Measurements from ENCODE around the gene CCDC188.
A peak's percentile ranks its signal among the peaks of the same experiment; 100 is the strongest.

Gene CCDC188

GRCh38 chr22:20125201-20126174 lies 25.4 kb downstream of the CCDC188 start:
- peaks cover 22% of the 10 kb centered on the region for H3K79me1 ChIP-seq (ENCODE audit: low read depth, low read length)

GRCh38 chr22:20124083-20124787 lies 26.6 kb downstream of the CCDC188 start:
- Histone ChIP-seq H3K23ac (ENCODE audit: low read depth, low read length, poor library complexity) (peak overlapping the region; percentile 92), H3K27me3 (ENCODE audit: control insufficient read depth in 3 of 3, insufficient read depth in 3 of 3, low read depth in 1 of 3, low read length in 3 of 3) (peaks cover 0 to 1% (median 0%) of the 10 kb centered on the region in 3 experiments), H3K4me1 (ENCODE audit: control insufficient read depth in 2 of 2, insufficient read depth in 1 of 2, low read depth in 1 of 2, low read length in 2 of 2) (peaks cover 4 to 5% of the 10 kb centered on the region in 2 donors), H3K9me3 (replicated peaks in 1 of 2; ENCODE audit: control insufficient read depth in 2 of 2, insufficient read depth in 1 of 2, low read depth in 1 of 2, low read length in 2 of 2) (peaks cover 0 to 2% of the 10 kb centered on the region in 2 donors), H4K8ac (ENCODE audit: low read depth, low read length) (no peak overlapping the region), H3K14ac (ENCODE audit: low read length) (no peak overlapping the region), H4K91ac (ENCODE audit: low read depth, low read length, poor library complexity) (no peak overlapping the region), H3K18ac (ENCODE audit: low read length) (peak overlapping the region; percentile 45), H2BK120ac (ENCODE audit: low read depth, low read length) (no peak overlapping the region), H2BK5ac (ENCODE audit: low read length) (peak overlapping the region; percentile 59), H3K27ac (replicated peaks; ENCODE audit: low read length) (peak overlapping the region; percentile 20), H3K4me3 (ENCODE audit: low read length in 2 of 2) (peak overlapping the region in 1 of 2 donors; percentile 24), H2AFZ (ENCODE audit: low read length) (no peak overlapping the region), H2BK12ac (ENCODE audit: low read length) (no peak overlapping the region), H2AK5ac (ENCODE audit: low read depth, low read length) (no peak overlapping the region), H3K4ac (ENCODE audit: low read length) (no peak overlapping the region), H3K4me2 (ENCODE audit: insufficient read depth, low read length, poor library complexity, severe bottlenecking) (peak overlapping the region; percentile 4), H3K9ac (ENCODE audit: low read depth, low read length, poor library complexity) (no peak overlapping the region), H3K79me1 (ENCODE audit: low read depth, low read length) (peaks cover 26% of the 10 kb centered on the region), H3K36me3 (replicated peaks in 1 of 2; ENCODE audit: control insufficient read depth in 2 of 2, insufficient read depth in 2 of 2, low read length in 2 of 2) (peaks cover 63 to 89% of the 10 kb centered on the region in 2 donors), H2BK15ac (ENCODE audit: low read length) (no peak overlapping the region)
- DNase-seq (ENCODE audit: low spot score), result no peak
- no CpG with 5 or more reads among the region's 11 CpGs for WGBS, 2 donors (ENCODE audit: extremely low coverage in 2 of 2, insufficient read length in 2 of 2, insufficient replicate concordance in 1 of 2)

More at GRCh38 chr22:20125201-20126174, 25.4 kb downstream of the CCDC188 start:
- Histone ChIP-seq H2BK15ac (ENCODE audit: low read length) (no peak overlapping the region), H3K9ac (ENCODE audit: low read depth, low read length, poor library complexity) (no peak overlapping the region), H3K4me3 (ENCODE audit: low read length in 2 of 2) (no peak overlapping the region), H3K9me3 (replicated peaks in 1 of 2; ENCODE audit: control insufficient read depth in 2 of 2, insufficient read depth in 1 of 2, low read depth in 1 of 2, low read length in 2 of 2) (peaks cover 0 to 2% of the 10 kb centered on the region in 2 donors), H4K91ac (ENCODE audit: low read depth, low read length, poor library complexity) (no peak overlapping the region), H3K27me3 (ENCODE audit: control insufficient read depth in 3 of 3, insufficient read depth in 3 of 3, low read depth in 1 of 3, low read length in 3 of 3) (peaks cover 0 to 1% (median 0%) of the 10 kb centered on the region in 3 experiments), H3K27ac (replicated peaks; ENCODE audit: low read length) (no peak overlapping the region), H3K23ac (ENCODE audit: low read depth, low read length, poor library complexity) (peak overlapping the region; percentile 92), H3K18ac (ENCODE audit: low read length) (no peak overlapping the region), H4K8ac (ENCODE audit: low read depth, low read length) (no peak overlapping the region), H3K4me2 (ENCODE audit: insufficient read depth, low read length, poor library complexity, severe bottlenecking) (no peak overlapping the region), H2BK120ac (ENCODE audit: low read depth, low read length) (no peak overlapping the region), H2BK12ac (ENCODE audit: low read length) (peak overlapping the region; percentile 18), H2BK5ac (ENCODE audit: low read length) (no peak overlapping the region), H3K36me3 (replicated peaks in 1 of 2; ENCODE audit: control insufficient read depth in 2 of 2, insufficient read depth in 2 of 2, low read length in 2 of 2) (peaks cover 55 to 77% of the 10 kb centered on the region in 2 donors), H3K4ac (ENCODE audit: low read length) (no peak overlapping the region), H3K14ac (ENCODE audit: low read length) (no peak overlapping the region), H2AFZ (ENCODE audit: low read length) (no peak overlapping the region), H3K4me1 (ENCODE audit: control insufficient read depth in 2 of 2, insufficient read depth in 1 of 2, low read depth in 1 of 2, low read length in 2 of 2) (peaks cover 3 to 4% of the 10 kb centered on the region in 2 donors), H2AK5ac (ENCODE audit: low read depth, low read length) (no peak overlapping the region)
- no CpG with 5 or more reads among the region's 32 CpGs for WGBS, 2 donors (ENCODE audit: extremely low coverage in 2 of 2, insufficient read length in 2 of 2, insufficient replicate concordance in 1 of 2)
- DNase-seq (ENCODE audit: low spot score), result no peak

GRCh38 chr22:20123366-20124082 lies 27.3 kb downstream of the CCDC188 start:
- Histone ChIP-seq H3K4ac (ENCODE audit: low read length) (no peak overlapping the region), H4K91ac (ENCODE audit: low read depth, low read length, poor library complexity) (peak overlapping the region; percentile 27), H3K36me3 (replicated peaks in 1 of 2; ENCODE audit: control insufficient read depth in 2 of 2, insufficient read depth in 2 of 2, low read length in 2 of 2) (peaks cover 67 to 96% of the 10 kb centered on the region in 2 donors), H2BK12ac (ENCODE audit: low read length) (peak overlapping the region; percentile 6), H3K27ac (replicated peaks; ENCODE audit: low read length) (no peak overlapping the region), H3K4me3 (ENCODE audit: low read length in 2 of 2) (no peak overlapping the region), H3K4me1 (ENCODE audit: control insufficient read depth in 2 of 2, insufficient read depth in 1 of 2, low read depth in 1 of 2, low read length in 2 of 2) (peaks cover 7 to 11% of the 10 kb centered on the region in 2 donors), H2BK5ac (ENCODE audit: low read length) (peak overlapping the region; percentile 59), H3K4me2 (ENCODE audit: insufficient read depth, low read length, poor library complexity, severe bottlenecking) (no peak overlapping the region), H3K14ac (ENCODE audit: low read length) (peak overlapping the region; percentile 50), H2AFZ (ENCODE audit: low read length) (no peak overlapping the region), H3K9ac (ENCODE audit: low read depth, low read length, poor library complexity) (no peak overlapping the region), H3K23ac (ENCODE audit: low read depth, low read length, poor library complexity) (peak overlapping the region; percentile 92), H2AK5ac (ENCODE audit: low read depth, low read length) (no peak overlapping the region), H3K18ac (ENCODE audit: low read length) (peak overlapping the region; percentile 45), H2BK15ac (ENCODE audit: low read length) (no peak overlapping the region), H2BK120ac (ENCODE audit: low read depth, low read length) (no peak overlapping the region), H3K79me1 (ENCODE audit: low read depth, low read length) (peaks cover 28% of the 10 kb centered on the region), H4K8ac (ENCODE audit: low read depth, low read length) (no peak overlapping the region), H3K27me3 (ENCODE audit: control insufficient read depth in 3 of 3, insufficient read depth in 3 of 3, low read depth in 1 of 3, low read length in 3 of 3) (peaks cover 0 to 1% (median 0%) of the 10 kb centered on the region in 3 experiments), H3K9me3 (replicated peaks in 1 of 2; ENCODE audit: control insufficient read depth in 2 of 2, insufficient read depth in 1 of 2, low read depth in 1 of 2, low read length in 2 of 2) (peaks cover 0 to 2% of the 10 kb centered on the region in 2 donors)
- DNase-seq (ENCODE audit: low spot score), result no peak
- WGBS, 2 donors (ENCODE audit: extremely low coverage in 2 of 2, insufficient read length in 2 of 2, insufficient replicate concordance in 1 of 2), result 100% methylated on average over 4 of the region's 13 CpGs; no CpG with 5 or more reads in 1 of the 2 donors

Data from neuronal stem cell (in vitro differentiated cells).